HepG2 (cell line): ENCODE results near the gene MYL12B. TPM values are rescaled to one million over a fixed set of nuclear protein-coding genes. Genes with fewer than 3 reads are reported as not detected.

Experiments
- AHR ChIP-seq: IDR thresholded peaks from 2 replicates; pipeline ENCODE4 v1.6.1; 2018; ENCODE audit warnings: missing genetic modification reagents, missing compliant biosample characterization
- BCL6 ChIP-seq: IDR thresholded peaks from 2 replicates; pipeline ENCODE4 v1.6.1; 2016; ENCODE audit warnings: missing genetic modification reagents, missing compliant biosample characterization
- DRAP1 ChIP-seq: IDR thresholded peaks from 2 replicates; pipeline ENCODE4 v1.6.1; 2016; ENCODE audit warnings: missing genetic modification reagents, missing compliant biosample characterization
- FOXP4 ChIP-seq: sonication (generic); formaldehyde crosslinking; IDR thresholded peaks from 2 replicates; pipeline ENCODE4 v1.4.0; 2020; ENCODE audit warnings: missing genetic modification reagents
- JUND ChIP-seq: sonication (generic); formaldehyde crosslinking; IDR thresholded peaks from 2 replicates; pipeline ENCODE4 v1.8.0; 2022; ENCODE audit warnings: mild to moderate bottlenecking, missing genetic modification reagents
- KLF11 ChIP-seq: IDR thresholded peaks from 2 replicates; pipeline ENCODE4 v1.6.1; 2016; ENCODE audit warnings: missing compliant biosample characterization
- MXI1 ChIP-seq: IDR thresholded peaks from 3 replicates; pipeline ENCODE4 v1.6.1; 2012; ENCODE audit warnings: low read depth, low read length, inconsistent platforms, borderline replicate concordance
- NFE2L2 ChIP-seq: fragments of 150-350 bp; IDR thresholded peaks from 2 replicates; pipeline ENCODE4 v1.6.1; 2014; ENCODE audit warnings: low read length
- PLRG1 ChIP-seq: fragments of 450-650 bp; conservative IDR thresholded peaks from 2 replicates; pipeline ENCODE4 v1.6.1; 2016
- PREB ChIP-seq: sonication (generic); formaldehyde crosslinking; IDR thresholded peaks from 2 replicates; pipeline ENCODE4 v1.4.0; 2020; ENCODE audit warnings: missing genetic modification reagents
- PRPF4 ChIP-seq: fragments of 200-400 bp; formaldehyde crosslinking; IDR thresholded peaks from 2 replicates; pipeline ENCODE4 v1.6.1; 2016; ENCODE audit warnings: low read length, low read depth; ENCODE audit not compliant: poor library complexity, severe bottlenecking
- RARA ChIP-seq: IDR thresholded peaks from 2 replicates; pipeline ENCODE4 v1.6.1; 2016; ENCODE audit warnings: missing genetic modification reagents, missing compliant biosample characterization
- RBM39 ChIP-seq: fragments of 200-400 bp; formaldehyde crosslinking; IDR thresholded peaks from one replicate; pipeline ENCODE4 v1.6.1; 2018; ENCODE audit warnings: antibody characterized with exemption, mild to moderate bottlenecking, low read depth, low read length; ENCODE audit not compliant: poor library complexity, severe bottlenecking
- RELA ChIP-seq: sonication (generic); formaldehyde crosslinking; IDR thresholded peaks from 2 replicates; pipeline ENCODE4 v1.4.0; 2020; ENCODE audit warnings: missing genetic modification reagents
- ZFP1 ChIP-seq: IDR thresholded peaks from 2 replicates; pipeline ENCODE4 v1.6.1; 2016
- ZNF564 ChIP-seq: sonication (generic); formaldehyde crosslinking; IDR thresholded peaks from 2 replicates; pipeline ENCODE4 v1.8.1; 2023; ENCODE audit warnings: mild to moderate bottlenecking, missing genetic modification reagents
- ZNF7 ChIP-seq: IDR thresholded peaks from 2 replicates; pipeline ENCODE4 v1.6.1; 2016; ENCODE audit warnings: missing biosample characterization, missing genetic modification reagents
- ZNF740 ChIP-seq: sonication (generic); formaldehyde crosslinking; IDR thresholded peaks from 2 replicates; pipeline ENCODE4 v1.4.0; 2020; ENCODE audit warnings: missing genetic modification reagents
- ZNF780A ChIP-seq: sonication (generic); formaldehyde crosslinking; IDR thresholded peaks from 2 replicates; pipeline ENCODE4 v1.8.0; 2022; ENCODE audit warnings: mild to moderate bottlenecking, missing genetic modification reagents, moderate library complexity
- polyA plus RNA-seq, 8 experiments: library from polyadenylated mRNA; depleted of rRNA in 3 of 8; stranded (reverse) in 7 of 8; unstranded in 1 of 8; fragments of >200 nt; fragmentation: Illumina TruSeq in 4 of 8; extraction: Trizol in 4 of 8; gene quantifications; 2 replicates each; pipeline versions ENCODE4 v1.2.1 to v1.2.3, GENCODE V29; 2011 to 2016; ENCODE audit warnings: low read depth in 4 of 8, missing spikeins in 1 of 8, mixed read lengths in 1 of 8; ENCODE audit not compliant: insufficient read depth in 1 of 8
- total RNA-seq, 5 experiments: library from RNA; depleted of rRNA; stranded (reverse); fragments of >200 nt; fragmentation: Illumina TruSeq; extraction: Trizol; gene quantifications; 2 replicates each; pipeline ENCODE4 v1.2.3, GENCODE V29; 2016; ENCODE audit warnings: low read depth in 1 of 5
- TF ChIP-seq, protein P1 (sequence below): sonication (generic); formaldehyde crosslinking; IDR thresholded peaks from 2 replicates; pipeline ENCODE4 v1.4.0; 2020; ENCODE audit warnings: missing genetic modification reagents
- TF ChIP-seq, protein P2 (sequence below): IDR thresholded peaks from 2 replicates; pipeline ENCODE4 v1.6.1; 2016; ENCODE audit warnings: mild to moderate bottlenecking

MYL12B gene
- total and polyA plus RNA-seq, 2 of the 13 experiments (the other 11 are each of a cell fraction or from before 2014, with no cell fraction given) = 265 to 340 TPM

GRCh38 chr18:3297025-3297984 lies 35.4 kb downstream of the MYL12B start (continued):
- TF ChIP-seq FOXP4 (CRISPR knock-in tag) (peak; percentile 62), ZNF564 (0 out of 2 replicates have a peak, but pooled peaks have one; percentile 69), ZFP1 (CRISPR knock-in tag) (peak; percentile 54; the same call in 1 of the 2 replicates), KLF11 (CRISPR knock-in tag) (peak; percentile 82), ZNF780A (peak; percentile 73; the same call in 1 of the 2 replicates), ZNF740 (CRISPR knock-in tag) (no peak), PRPF4 (no peak), NFE2L2 (no peak), AHR (CRISPR knock-in tag) (peak; percentile 68; the same call in 1 of the 2 replicates), PREB (CRISPR knock-in tag) (no peak), RELA (no peak), ZNF7 (CRISPR knock-in tag) (no peak), PLRG1 (no peak), RBM39 (no peak), MXI1 (0 out of 3 replicates have a peak, but pooled peaks have one; percentile 45), JUND (peak; percentile 78; the same call in 1 of the 2 replicates), DRAP1 (CRISPR knock-in tag) (peak; percentile 54; the same call in 1 of the 2 replicates), RARA (peak; percentile 34; the same call in 1 of the 2 replicates), BCL6 (peak; percentile 33; the same call in 1 of the 2 replicates)
- TF ChIP-seq, protein P1, sequence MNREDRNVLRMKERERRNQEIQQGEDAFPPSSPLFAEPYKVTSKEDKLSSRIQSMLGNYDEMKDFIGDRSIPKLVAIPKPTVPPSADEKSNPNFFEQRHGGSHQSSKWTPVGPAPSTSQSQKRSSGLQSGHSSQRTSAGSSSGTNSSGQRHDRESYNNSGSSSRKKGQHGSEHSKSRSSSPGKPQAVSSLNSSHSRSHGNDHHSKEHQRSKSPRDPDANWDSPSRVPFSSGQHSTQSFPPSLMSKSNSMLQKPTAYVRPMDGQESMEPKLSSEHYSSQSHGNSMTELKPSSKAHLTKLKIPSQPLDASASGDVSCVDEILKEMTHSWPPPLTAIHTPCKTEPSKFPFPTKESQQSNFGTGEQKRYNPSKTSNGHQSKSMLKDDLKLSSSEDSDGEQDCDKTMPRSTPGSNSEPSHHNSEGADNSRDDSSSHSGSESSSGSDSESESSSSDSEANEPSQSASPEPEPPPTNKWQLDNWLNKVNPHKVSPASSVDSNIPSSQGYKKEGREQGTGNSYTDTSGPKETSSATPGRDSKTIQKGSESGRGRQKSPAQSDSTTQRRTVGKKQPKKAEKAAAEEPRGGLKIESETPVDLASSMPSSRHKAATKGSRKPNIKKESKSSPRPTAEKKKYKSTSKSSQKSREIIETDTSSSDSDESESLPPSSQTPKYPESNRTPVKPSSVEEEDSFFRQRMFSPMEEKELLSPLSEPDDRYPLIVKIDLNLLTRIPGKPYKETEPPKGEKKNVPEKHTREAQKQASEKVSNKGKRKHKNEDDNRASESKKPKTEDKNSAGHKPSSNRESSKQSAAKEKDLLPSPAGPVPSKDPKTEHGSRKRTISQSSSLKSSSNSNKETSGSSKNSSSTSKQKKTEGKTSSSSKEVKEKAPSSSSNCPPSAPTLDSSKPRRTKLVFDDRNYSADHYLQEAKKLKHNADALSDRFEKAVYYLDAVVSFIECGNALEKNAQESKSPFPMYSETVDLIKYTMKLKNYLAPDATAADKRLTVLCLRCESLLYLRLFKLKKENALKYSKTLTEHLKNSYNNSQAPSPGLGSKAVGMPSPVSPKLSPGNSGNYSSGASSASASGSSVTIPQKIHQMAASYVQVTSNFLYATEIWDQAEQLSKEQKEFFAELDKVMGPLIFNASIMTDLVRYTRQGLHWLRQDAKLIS (CRISPR knock-in tag) = no peak; the same call in 1 of the 2 replicates
- TF ChIP-seq, protein P2, sequence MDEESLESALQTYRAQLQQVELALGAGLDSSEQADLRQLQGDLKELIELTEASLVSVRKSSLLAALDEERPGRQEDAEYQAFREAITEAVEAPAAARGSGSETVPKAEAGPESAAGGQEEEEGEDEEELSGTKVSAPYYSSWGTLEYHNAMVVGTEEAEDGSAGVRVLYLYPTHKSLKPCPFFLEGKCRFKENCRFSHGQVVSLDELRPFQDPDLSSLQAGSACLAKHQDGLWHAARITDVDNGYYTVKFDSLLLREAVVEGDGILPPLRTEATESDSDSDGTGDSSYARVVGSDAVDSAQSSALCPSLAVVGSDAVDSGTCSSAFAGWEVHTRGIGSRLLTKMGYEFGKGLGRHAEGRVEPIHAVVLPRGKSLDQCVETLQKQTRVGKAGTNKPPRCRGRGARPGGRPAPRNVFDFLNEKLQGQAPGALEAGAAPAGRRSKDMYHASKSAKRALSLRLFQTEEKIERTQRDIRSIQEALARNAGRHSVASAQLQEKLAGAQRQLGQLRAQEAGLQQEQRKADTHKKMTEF (CRISPR knock-in tag) = peak; percentile 87
